Stimulated activated CD4-positive, alpha-beta T cell treated with anti-CD3 and anti-CD28 coated beads, TNF-alpha, amount 100 ng/mL, for 1 hour (primary cell): Measurements from ENCODE around the gene WDHD1.
"Not testable (repeated sequence)": the region's sequence is repeated elsewhere in the genome, so short reads cannot be mapped to it uniquely, and the experiment has no call there.

Experiments used
- DNase-seq, 3 donors: peaks; one replicate each; pipeline ENCODE4 v3.0.0-alpha.2; 2020; ENCODE audit warnings: low read depth in 3 of 3, low spot score in 1 of 3

WDHD1 gene

GRCh38 chr14:54953609-54954008 is 73.3 kb downstream of the WDHD1 start:
- not testable (repeated sequence) for DNase-seq

- not testable (repeated sequence) for DNase-seq
Measured at GRCh38 chr14:54952803-54953202, 74.1 kb downstream of the WDHD1 start.

- no peak for DNase-seq
Measured at GRCh38 chr14:54947230-54947629, 79.7 kb downstream of the WDHD1 start.

GRCh38 chr14:54946500-54946899 is 80.4 kb downstream of the WDHD1 start:
- no peak for DNase-seq

GRCh38 chr14:54944737-54945391 is 82.0 kb downstream of the WDHD1 start:
- DNase-seq = no peak

GRCh38 chr14:54942913-54943312 is 84.0 kb downstream of the WDHD1 start:
- no peak for DNase-seq

- DNase-seq = no peak
Measured at GRCh38 chr14:54936816-54937215, 90.1 kb downstream of the WDHD1 start.

- no peak for DNase-seq
Measured at GRCh38 chr14:54935958-54936357, 90.9 kb downstream of the WDHD1 start.

GRCh38 chr14:54935100-54935499 is 91.8 kb downstream of the WDHD1 start:
- DNase-seq = no peak

GRCh38 chr14:54933006-54933405 is 93.9 kb downstream of the WDHD1 start:
- DNase-seq = no peak

- DNase-seq = no peak
Measured at GRCh38 chr14:54931598-54932340, 95.1 kb downstream of the WDHD1 start.

GRCh38 chr14:54931101-54931500 is 95.8 kb downstream of the WDHD1 start:
- DNase-seq = no peak

GRCh38 chr14:54929556-54929955 is 97.3 kb downstream of the WDHD1 start:
- DNase-seq = no peak

- DNase-seq = no peak
Measured at GRCh38 chr14:54928216-54928615, 98.7 kb downstream of the WDHD1 start.

- no peak for DNase-seq
Measured at GRCh38 chr14:54927551-54927950, 99.3 kb downstream of the WDHD1 start.

GRCh38 chr14:54926570-54926969 is 100.3 kb downstream of the WDHD1 start:
- DNase-seq = not testable (repeated sequence)

GRCh38 chr14:54922598-54922997 is 104.3 kb downstream of the WDHD1 start:
- no peak for DNase-seq

GRCh38 chr14:54920052-54920451 is 106.8 kb downstream of the WDHD1 start:
- DNase-seq = no peak

GRCh38 chr14:54919330-54919729 is 107.6 kb downstream of the WDHD1 start:
- no peak for DNase-seq

GRCh38 chr14:54918427-54918826 is 108.5 kb downstream of the WDHD1 start:
- DNase-seq = no peak

GRCh38 chr14:54916101-54916500 is 110.8 kb downstream of the WDHD1 start:
- no peak for DNase-seq

GRCh38 chr14:54909817-54910558 is 116.9 kb downstream of the WDHD1 start:
- no peak for DNase-seq
